GM18519 (cell line): Measurements from ENCODE around the gene AMZ1.

Source experiments
- ATAC-seq: cut with Tn5 transposase; IDR thresholded peaks from one replicate; pipeline ENCODE4 v1.9.1; 2021; ENCODE audit warnings: mild to moderate bottlenecking, moderate library complexity; ENCODE audit not compliant: unreplicated experiment, low FRiP score

Gene AMZ1

DNA sequence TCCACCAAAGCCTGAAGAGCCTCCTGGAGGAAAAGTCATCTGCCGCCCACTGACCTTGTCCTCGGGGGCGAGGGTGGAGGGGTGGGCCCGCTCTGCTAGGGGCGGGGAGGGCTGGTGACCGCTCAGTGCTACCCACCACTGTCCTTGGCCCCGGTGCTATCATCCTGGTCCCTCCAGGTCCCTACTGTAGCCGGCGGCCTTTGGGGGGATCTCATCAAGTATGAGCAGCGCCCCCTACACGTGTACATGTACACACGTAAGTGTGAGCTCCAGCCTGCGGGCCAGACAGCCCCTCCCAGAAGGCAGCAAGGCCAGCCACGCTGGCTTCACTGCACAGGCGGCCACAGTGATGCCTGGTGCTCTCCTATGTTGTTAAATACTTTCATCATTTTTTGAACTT is 36.7 kb upstream of the AMZ1 start:
- ATAC-seq: no peak

- ATAC-seq: no peak
Measured at GRCh38 chr7:2651847-2652735, 35.9 kb upstream of the AMZ1 start.

- ATAC-seq: no peak
Measured at GRCh38 chr7:2652736-2653060, 35.3 kb upstream of the AMZ1 start.

GRCh38 chr7:2654059-2654458 is 33.9 kb upstream of the AMZ1 start:
- no peak for ATAC-seq

- no peak for ATAC-seq
Measured at GRCh38 chr7:2655870-2656614, 32.0 kb upstream of the AMZ1 start.

GRCh38 chr7:2657208-2657607 is 30.8 kb upstream of the AMZ1 start:
- no peak for ATAC-seq

- ATAC-seq: no peak
Measured at GRCh38 chr7:2657920-2658671, 29.9 kb upstream of the AMZ1 start.

DNA sequence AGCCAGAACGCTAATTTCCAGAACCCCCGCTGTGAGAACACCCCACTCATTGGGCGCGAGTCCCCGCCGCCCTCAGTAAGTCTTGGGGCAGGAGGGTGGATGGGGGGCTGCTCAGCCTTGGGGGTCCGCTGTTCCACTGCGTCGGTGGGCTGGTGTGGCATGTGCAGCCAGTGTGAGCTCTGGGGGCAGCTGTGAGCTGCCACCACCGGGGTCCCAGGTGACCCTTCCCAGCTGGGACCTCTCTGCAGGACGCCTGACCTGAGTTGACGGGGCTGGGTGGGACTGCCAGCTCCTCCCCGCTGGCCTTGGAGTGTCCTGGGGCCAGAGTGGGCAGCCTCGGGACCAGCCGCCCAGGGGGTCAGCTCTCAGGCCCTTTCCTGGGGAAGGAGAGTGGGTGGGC is 29.1 kb upstream of the AMZ1 start:
- ATAC-seq: no peak

GRCh38 chr7:2659556-2660358 is 28.2 kb upstream of the AMZ1 start:
- ATAC-seq: no peak

DNA sequence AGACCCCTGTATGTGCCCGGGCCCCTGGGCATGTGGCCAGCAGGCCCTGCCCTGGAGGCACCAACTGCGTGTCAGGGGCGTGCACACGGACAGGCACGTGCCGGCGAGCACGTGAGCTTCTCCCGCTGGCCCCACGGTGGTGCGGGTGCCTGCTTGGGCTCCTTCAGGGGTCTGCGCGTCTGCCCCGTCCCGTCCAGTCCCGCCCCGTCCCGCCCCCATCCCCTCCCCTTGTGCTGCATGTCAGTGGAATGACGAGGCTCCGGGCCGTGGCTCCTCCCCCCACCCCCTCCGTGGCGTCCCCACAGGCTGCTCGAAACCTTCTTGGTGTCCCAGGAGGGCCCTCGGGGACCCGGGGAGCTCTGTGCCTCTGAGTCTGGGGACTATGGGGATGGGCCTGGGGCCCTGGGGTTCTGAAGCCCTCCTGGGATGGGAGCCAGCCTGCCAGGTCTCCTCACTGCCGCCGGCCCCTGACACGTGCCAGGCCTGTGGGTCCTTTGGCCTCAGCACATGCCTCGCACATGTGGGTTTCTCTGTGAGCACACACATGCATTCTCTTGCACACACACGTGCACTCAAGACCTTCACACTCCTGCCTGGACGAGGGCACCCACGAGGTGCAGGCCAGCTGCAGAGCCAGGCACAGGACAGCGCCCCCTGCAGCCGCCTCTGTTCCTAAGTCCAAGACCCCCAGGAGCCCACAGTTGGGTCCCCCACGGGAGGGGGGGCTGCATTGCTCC is 27.5 kb upstream of the AMZ1 start:
- no peak for ATAC-seq

GRCh38 chr7:2661096-2661449 is 26.9 kb upstream of the AMZ1 start:
- no peak for ATAC-seq

- no peak for ATAC-seq
Measured at GRCh38 chr7:2661602-2662272, 26.3 kb upstream of the AMZ1 start.

DNA sequence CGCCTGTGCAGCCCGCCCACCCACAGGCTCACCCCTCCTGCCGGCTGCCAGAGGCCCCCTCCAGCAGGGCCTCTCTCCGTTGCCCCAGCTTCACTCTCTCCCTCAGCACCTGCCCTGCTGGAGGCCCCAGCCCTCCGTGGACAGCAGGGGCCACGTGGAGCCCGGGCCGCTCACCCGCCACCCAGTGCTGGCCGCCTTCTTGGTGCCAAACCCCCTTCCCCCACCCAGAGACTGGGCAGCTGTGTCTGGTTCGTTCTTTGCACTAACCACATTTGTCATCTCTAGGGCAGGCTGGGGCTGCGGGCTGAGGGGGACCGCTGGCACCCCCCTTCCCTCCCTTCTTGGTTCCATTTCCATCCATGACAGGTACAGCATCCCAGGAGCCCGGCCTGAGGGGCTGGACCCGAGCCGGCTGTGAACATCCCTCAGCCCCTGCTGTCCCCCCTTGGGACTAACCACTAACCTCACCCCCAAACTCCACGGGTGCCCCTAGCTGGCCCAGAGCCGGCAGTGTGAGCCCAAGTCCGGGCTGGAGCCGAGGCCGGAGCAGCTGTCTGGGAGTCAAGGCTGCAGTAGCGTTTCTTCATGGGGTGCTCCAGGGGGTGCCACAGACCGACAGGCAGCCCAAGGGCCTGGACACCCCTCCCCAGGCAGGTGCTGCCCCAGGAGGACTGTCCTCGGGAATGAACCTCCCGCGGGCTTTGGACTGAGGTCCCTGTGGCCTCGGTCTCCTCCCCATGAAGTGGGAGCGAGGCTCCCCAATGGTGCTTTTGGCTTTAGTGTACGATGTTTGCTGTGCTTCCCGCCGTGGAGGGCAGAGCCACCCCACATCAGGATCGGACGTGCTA is 25.5 kb upstream of the AMZ1 start:
- ATAC-seq: no peak

DNA sequence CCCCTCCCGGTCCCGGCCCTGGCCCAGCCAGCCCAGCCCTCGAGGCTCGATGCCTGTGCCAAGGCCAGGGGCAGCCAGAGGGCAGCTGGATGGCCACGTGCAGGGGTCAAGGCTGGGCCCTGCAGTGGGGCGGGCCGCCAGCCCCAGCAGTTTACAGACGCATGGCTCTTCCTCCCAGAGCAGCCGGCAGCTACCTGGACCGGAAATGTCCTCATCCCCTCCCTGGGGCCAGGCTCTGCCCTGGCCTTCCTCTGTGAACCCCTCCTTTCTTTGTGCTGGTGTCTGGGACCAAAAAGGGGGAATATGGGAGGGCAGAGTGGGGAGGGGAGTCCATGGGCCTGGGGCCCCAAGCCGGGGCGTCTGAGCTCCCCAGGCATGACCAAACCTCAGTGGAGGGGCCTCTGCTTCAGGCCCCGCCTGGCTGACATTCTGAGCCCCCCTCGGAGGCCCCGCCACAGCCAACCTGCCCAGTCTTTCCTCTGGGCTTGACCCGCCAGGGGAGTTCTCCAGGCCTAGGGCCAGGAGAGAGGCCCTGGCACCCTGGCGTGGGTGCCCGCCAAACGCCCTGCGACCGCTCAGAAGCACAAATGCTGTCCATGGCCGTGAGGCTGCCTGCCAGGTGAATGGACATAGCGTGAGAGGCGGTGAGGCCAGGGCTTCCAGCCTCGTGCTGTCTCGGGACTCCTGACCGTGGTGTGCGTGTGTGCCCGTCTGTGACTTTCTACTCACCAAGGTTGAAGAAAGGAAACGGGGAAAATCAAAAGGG is 24.7 kb upstream of the AMZ1 start:
- ATAC-seq: no peak

DNA sequence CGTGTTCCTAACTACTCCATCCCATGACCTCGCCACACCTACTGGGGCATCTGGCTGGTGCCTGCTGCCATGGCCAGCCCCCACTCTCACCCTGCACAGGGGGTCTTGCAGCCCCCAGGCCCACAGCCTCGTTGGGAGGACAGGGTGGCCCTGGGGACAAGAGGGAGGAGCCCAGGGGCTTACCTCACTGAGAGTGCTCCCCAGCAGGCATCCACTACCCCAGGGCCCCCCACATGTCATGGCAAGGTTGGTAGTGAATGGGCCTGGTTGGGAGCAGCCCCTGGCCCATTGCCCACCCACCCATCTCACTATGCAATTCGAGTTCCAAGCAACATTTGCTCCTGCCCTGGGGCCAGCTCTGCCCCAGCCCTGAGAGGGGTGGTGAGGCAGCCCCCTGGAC is 24.0 kb upstream of the AMZ1 start:
- ATAC-seq: no peak

DNA sequence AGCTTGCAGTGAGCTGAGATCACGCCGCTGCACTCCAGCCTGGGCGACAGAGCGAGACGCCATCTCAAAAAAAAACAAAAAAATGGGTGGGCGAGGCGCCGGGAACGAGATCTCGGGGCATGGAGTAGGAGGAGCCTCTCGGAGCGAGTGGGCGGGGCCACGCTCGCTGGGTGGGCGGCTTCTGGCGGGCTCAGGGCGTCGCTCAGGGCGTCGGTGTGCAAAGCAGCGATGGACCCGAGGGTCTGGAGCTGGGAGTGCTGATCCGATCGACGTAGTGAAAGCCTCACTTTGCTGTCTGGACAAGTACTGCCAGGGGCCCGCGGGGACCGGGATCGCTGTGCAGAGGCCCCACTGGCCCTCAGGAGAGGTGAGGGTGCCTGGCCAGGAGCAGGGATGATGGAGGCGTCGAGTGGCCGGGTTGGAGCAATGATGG is 22.6 kb upstream of the AMZ1 start:
- no peak for ATAC-seq

DNA sequence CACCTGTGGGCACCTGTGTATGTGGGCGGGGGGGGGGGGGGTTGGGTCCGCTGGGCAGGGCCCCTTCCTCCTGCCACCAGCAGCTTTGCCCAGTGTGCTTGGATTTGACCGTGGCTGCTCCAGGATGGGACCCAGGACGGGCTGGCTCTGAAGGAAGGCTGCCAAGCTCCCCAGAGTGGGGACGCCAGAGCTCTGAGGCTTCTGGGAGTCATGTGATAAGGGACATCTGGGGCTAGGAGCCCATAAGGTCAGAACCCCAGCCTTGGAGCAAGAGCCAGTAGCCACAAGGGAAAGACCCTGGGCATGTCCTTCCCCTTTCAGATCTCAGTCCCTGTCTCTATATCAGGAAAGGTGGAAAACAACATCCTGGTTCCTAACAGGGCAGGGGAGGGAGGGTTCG is 21.8 kb upstream of the AMZ1 start:
- no peak for ATAC-seq
